GM12878 (cell line): Measurements from ENCODE around the gene TMEM256. TPM values are rescaled to one million over a fixed set of nuclear protein-coding genes. Genes with fewer than 3 reads are reported as not detected.

Source experiments
- ATAC-seq: fragments of 200-7000 bp; cut with Tn5 transposase; 3 replicates; pipeline ENCODE4 v1.9.1; 2020; ENCODE audit warnings: mild to moderate bottlenecking, moderate library complexity
- BruUV-seq: library from RNA; stranded (reverse); fragments of 400-500 nt; replicated peaks from 2 replicates; lab custom pipeline; 2021; lab: Mats Ljungman, UMichigan
- CTCF ChIA-PET: fragments of 300-600 bp; sonication (Branson Sonifier 250); formaldehyde crosslinking; extraction: SDS; loops from one replicate; lab custom pipeline; 2021; ENCODE audit warnings: inconsistent platforms; lab: Yijun Ruan, JAX
- POLR2A ChIA-PET: fragments of 350-600 bp; formaldehyde crosslinking; extraction: SDS; loops from one replicate; lab custom pipeline; 2021; ENCODE audit warnings: inconsistent platforms; lab: Charles Lee
- RAD21 ChIA-PET: fragments of 300-600 bp; sonication (Branson Sonifier 250); formaldehyde crosslinking; loops from one replicate; lab custom pipeline; 2023; ENCODE audit warnings: antibody characterized with exemption; ENCODE audit not compliant: unreplicated experiment; lab: Charles Lee
- SMC1A ChIA-PET: fragments of 300-600 bp; sonication (Branson Sonifier 250); formaldehyde crosslinking; loops from one replicate; lab custom pipeline; 2023; ENCODE audit not compliant: unreplicated experiment, uncharacterized antibody; lab: Charles Lee
- DNase-seq: peaks from one replicate; pipeline ENCODE4 v3.0.0-alpha.2; 2011; ENCODE audit warnings: low read depth, low spot score
- FAIRE-seq: peaks from 3 replicates; lab custom pipeline; 2011; peaks lifted over from hg19 to GRCh38; lab: Jason Lieb, UNC
- H2AFZ ChIP-seq: 2 replicates; pipeline ENCODE4 v1.6.0; 2011; ENCODE audit warnings: low read depth, low read length, control low read depth; ENCODE audit not compliant: control insufficient read depth
- H3K27ac ChIP-seq: 2 replicates; pipeline ENCODE4 v1.5.1; 2011; ENCODE audit warnings: control low read depth; ENCODE audit not compliant: control insufficient read depth, insufficient read depth
- H3K27me3 ChIP-seq, 2 experiments: replicated peaks in 1 of 2; 2 replicates each; pipeline versions ENCODE4 v1.6.0 to v1.6.1; 2011; ENCODE audit warnings: low read length in 1 of 2; ENCODE audit not compliant: control insufficient read depth in 2 of 2, insufficient read depth in 2 of 2
- H3K36me3 ChIP-seq, 2 experiments: 2 replicates each; pipeline ENCODE4 v1.5.1; 2011; ENCODE audit warnings: low read length in 1 of 2; ENCODE audit not compliant: control insufficient read depth in 2 of 2, insufficient read depth in 2 of 2
- H3K4me1 ChIP-seq: 2 replicates; pipeline ENCODE4 v1.6.1; 2011; ENCODE audit warnings: mild to moderate bottlenecking, low read length, moderate library complexity, mixed read lengths; ENCODE audit not compliant: control insufficient read depth, insufficient read depth
- H3K4me2 ChIP-seq: 2 replicates; pipeline ENCODE4 v1.6.0; 2011; ENCODE audit warnings: control low read depth; ENCODE audit not compliant: control insufficient read depth, insufficient read depth
- H3K4me3 ChIP-seq: fragments of 200-600 bp; sonication (generic); 2 replicates; pipeline ENCODE4 v1.5.1; 2016
- H3K79me2 ChIP-seq: 2 replicates; pipeline ENCODE4 v1.6.0; 2011; ENCODE audit warnings: low read length; ENCODE audit not compliant: control insufficient read depth, insufficient read depth
- H3K9ac ChIP-seq: 2 replicates; pipeline ENCODE4 v1.8.0; 2011; ENCODE audit warnings: low read length, control low read depth, mixed read lengths; ENCODE audit not compliant: control insufficient read depth, insufficient read depth
- H3K9me3 ChIP-seq: replicated peaks from 3 replicates; pipeline ENCODE4 v1.5.1; 2011; ENCODE audit warnings: mild to moderate bottlenecking, low read length; ENCODE audit not compliant: control insufficient read depth, insufficient read depth
- H4K20me1 ChIP-seq: 2 replicates; pipeline ENCODE4 v1.6.0; 2011; ENCODE audit not compliant: control insufficient read depth, insufficient read depth
- ATF3 ChIP-seq: IDR thresholded peaks from 2 replicates; pipeline ENCODE4 v1.6.1; 2011; ENCODE audit warnings: low read depth, mild to moderate bottlenecking, low read length, moderate library complexity, borderline replicate concordance; ENCODE audit errors: extremely low read depth
- CUX1 ChIP-seq: IDR thresholded peaks from 2 replicates; pipeline ENCODE4 v1.6.1; 2012; ENCODE audit warnings: improper control_type of control experiment, low read depth, low read length; ENCODE audit not compliant: insufficient replicate concordance
- HDAC2 ChIP-seq: fragments of 200-600 bp; sonication (generic); IDR thresholded peaks from 2 replicates; pipeline ENCODE4 v1.6.1; 2017
- JUND ChIP-seq: IDR thresholded peaks from 2 replicates; pipeline ENCODE4 v1.6.1; 2012; ENCODE audit warnings: low read depth, mild to moderate bottlenecking, low read length, improper control_type of control experiment, moderate library complexity
- POU2F2 ChIP-seq: IDR thresholded peaks from 3 replicates; pipeline ENCODE4 v1.6.1; 2011; ENCODE audit warnings: low read depth, mild to moderate bottlenecking, low read length, borderline replicate concordance
- SMAD1 ChIP-seq: fragments of 450-650 bp; IDR thresholded peaks from 2 replicates; pipeline ENCODE4 v1.6.1; 2018; ENCODE audit warnings: mild to moderate bottlenecking, low read depth; ENCODE audit not compliant: partially characterized antibody
- TARDBP ChIP-seq: IDR thresholded peaks from 2 replicates; pipeline ENCODE4 v1.6.1; 2016; ENCODE audit warnings: borderline replicate concordance
- ZNF217 ChIP-seq: fragments of 450-650 bp; IDR thresholded peaks from 2 replicates; pipeline ENCODE4 v1.6.1; 2017; ENCODE audit warnings: antibody characterized with exemption, mild to moderate bottlenecking
- ZNF622 ChIP-seq: fragments of 450-650 bp; IDR thresholded peaks from 2 replicates; pipeline ENCODE4 v1.6.1; 2017; ENCODE audit warnings: mild to moderate bottlenecking, inconsistent platforms
- WGBS: methylation state at CpG from one replicate; pipeline ENCODE4 v1.1.6; 2016; ENCODE audit warnings: low lambda C conversion rate; ENCODE audit not compliant: insufficient replicate concordance, insufficient coverage; ENCODE audit errors: missing lambda C conversion rate; 5-methylcytosine and 5-hydroxymethylcytosine counted together
- in situ Hi-C: fragments of 300-500 bp; cut with MboI; formaldehyde crosslinking; loops from 9 replicates; pipeline ENCODE4 v1.14.3; 2018; ENCODE audit warnings: mixed read lengths
- intact Hi-C: fragments of 100-400 bp; cut with micrococcal nuclease; formaldehyde crosslinking; loops from one replicate; pipeline ENCODE4 v1.14.2; 2022; ENCODE audit not compliant: unreplicated experiment
- polyA plus RNA-seq, 11 experiments: library from polyadenylated mRNA; depleted of rRNA in 4 of 11; unstranded in 6 of 11; stranded (reverse) in 5 of 11; fragments of >200 nt; fragmentation: Nextera tagmentation in 4 of 11; fragmentation: Illumina TruSeq in 1 of 11; extraction: Ambion mirVana in 4 of 11; extraction: Trizol in 1 of 11; gene quantifications; 1 replicate in 1 of 11; 2 replicates in 10 of 11; pipeline versions ENCODE4 v1.2.1 to v1.2.3, GENCODE V29; 2011 to 2016; ENCODE audit warnings: inconsistent platforms in 2 of 11, missing spikeins in 2 of 11, low read depth in 1 of 11
- total RNA-seq, 4 experiments: library from RNA; depleted of rRNA in 3 of 4; stranded (reverse); fragments of >200 nt in 3 of 4; fragmentation: Illumina TruSeq in 1 of 4; extraction: Trizol in 1 of 4; gene quantifications; 2 replicates each; pipeline versions ENCODE4 v1.2.1 to v1.2.3, GENCODE V29; 2013 to 2021
- TF ChIP-seq, protein P1 (sequence below): fragments of 450-650 bp; formaldehyde crosslinking; IDR thresholded peaks from 2 replicates; pipeline ENCODE4 v1.4.0; 2020; ENCODE audit warnings: mild to moderate bottlenecking, moderate library complexity
- TF ChIP-seq, protein P2 (sequence below): IDR thresholded peaks from 2 replicates; pipeline ENCODE4 v1.6.1; 2011; ENCODE audit warnings: borderline replicate concordance, low read depth, mild to moderate bottlenecking, moderate library complexity, mixed read lengths, low read length; ENCODE audit not compliant: insufficient read depth; ENCODE audit errors: extremely low read length

TMEM256 gene
- total and polyA plus RNA-seq, 10 of the 15 experiments (the other 5 are each of a cell fraction or from before 2014, with no cell fraction given) = 57.3 to 342 (median 95.7) TPM

DNA sequence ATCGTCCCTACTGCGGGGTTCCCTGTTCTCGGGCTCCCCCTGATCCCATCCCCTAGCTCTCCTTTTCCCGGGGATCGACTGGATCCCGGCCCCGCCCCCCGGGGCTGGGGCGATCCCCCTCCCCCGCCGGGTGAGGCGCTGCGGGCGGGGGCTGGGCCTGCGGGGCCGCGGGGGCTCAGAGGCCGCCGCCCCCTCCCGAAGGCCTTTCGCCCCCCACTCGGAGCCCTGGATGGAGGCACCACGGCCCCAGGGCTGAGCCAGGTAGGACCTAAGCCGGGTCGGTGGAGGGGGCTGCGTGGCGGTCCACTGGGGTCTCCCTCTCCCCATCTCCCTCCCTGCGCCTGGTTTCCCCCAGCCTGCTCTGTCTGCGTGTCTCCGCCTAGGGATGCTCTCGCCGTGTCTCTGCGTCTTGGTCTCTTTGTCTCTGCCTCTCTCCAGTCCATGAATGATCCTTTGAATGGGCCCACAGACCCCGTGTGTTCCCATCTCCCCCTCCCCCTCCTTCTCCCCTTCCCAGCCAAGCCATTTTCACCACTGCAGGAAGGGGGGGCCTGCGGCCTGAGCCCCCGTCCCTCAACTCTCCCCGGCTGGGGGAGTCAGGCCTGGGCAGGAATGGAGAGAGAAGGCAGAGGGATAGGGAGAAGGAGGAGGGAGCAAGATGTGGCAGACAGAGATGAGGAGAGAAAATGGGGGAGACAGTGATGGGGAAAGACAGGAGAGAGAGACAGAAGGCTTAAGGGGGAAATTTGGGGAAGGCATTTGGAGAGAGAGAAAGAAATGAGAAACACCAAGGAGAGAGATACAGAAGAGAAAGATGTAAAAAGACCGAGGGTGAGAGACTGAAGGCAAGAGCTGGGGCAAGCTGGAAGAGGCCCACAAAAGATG is 1.7 kb upstream of the TMEM256 start:
- H3K36me3 ChIP-seq = no peaks in the 10 kb centered on the region
- H3K27ac ChIP-seq = no peak overlapping the region
- no peaks in the 10 kb centered on the region for H4K20me1 ChIP-seq
- in situ Hi-C loops = no loop called here
- H3K4me1 ChIP-seq = peaks cover 3% of the 10 kb centered on the region; the same call in 1 of the 2 replicates
- SMC1A ChIA-PET = no interaction called here
- no peak for DNase-seq
- H3K9ac ChIP-seq = no peak overlapping the region
- H2AFZ ChIP-seq = peak overlapping the region; percentile 96; the same call in 1 of the 2 replicates
- POLR2A ChIA-PET = interaction anchor here (0.6 to 1.8 kb wide), 2 partner anchors 34 to 121 kb away, joined by 3 to 14 read pairs; partner anchors contain the start of gene FGF11
- WGBS = 37% methylated on average over 19 of the region's 38 CpGs
- peak overlapping the region; percentile 85; the same call in 1 of the 2 replicates for H3K4me3 ChIP-seq
- peaks cover 2% of the 10 kb centered on the region for H3K79me2 ChIP-seq
- no peak for FAIRE-seq
- no peaks in the 10 kb centered on the region for H3K9me3 ChIP-seq
- peak overlapping the region; percentile 72 for H3K4me2 ChIP-seq
- RAD21 ChIA-PET = no interaction called here
- intact Hi-C loops = no loop called here
- peaks cover 0 to 6% of the 10 kb centered on the region in 2 experiments; a peak in 2 of 4 replicates for H3K27me3 ChIP-seq
- no TSS peak for BruUV-seq
- ATAC-seq = no peak
- CTCF ChIA-PET = interaction anchor here (0.6 to 0.8 kb wide), 2 partner anchors 50 to 63 kb away, joined by 3 to 4 read pairs; no protein-coding TSS in a partner anchor
- TF ChIP-seq HDAC2 (no peak), ZNF217 (no peak), SMAD1 (no peak), ATF3 (no peak), POU2F2 (no peak), JUND (no peak), CUX1 (no peak), ZNF622 (no peak), TARDBP (no peak)
- TF ChIP-seq, protein P1, sequence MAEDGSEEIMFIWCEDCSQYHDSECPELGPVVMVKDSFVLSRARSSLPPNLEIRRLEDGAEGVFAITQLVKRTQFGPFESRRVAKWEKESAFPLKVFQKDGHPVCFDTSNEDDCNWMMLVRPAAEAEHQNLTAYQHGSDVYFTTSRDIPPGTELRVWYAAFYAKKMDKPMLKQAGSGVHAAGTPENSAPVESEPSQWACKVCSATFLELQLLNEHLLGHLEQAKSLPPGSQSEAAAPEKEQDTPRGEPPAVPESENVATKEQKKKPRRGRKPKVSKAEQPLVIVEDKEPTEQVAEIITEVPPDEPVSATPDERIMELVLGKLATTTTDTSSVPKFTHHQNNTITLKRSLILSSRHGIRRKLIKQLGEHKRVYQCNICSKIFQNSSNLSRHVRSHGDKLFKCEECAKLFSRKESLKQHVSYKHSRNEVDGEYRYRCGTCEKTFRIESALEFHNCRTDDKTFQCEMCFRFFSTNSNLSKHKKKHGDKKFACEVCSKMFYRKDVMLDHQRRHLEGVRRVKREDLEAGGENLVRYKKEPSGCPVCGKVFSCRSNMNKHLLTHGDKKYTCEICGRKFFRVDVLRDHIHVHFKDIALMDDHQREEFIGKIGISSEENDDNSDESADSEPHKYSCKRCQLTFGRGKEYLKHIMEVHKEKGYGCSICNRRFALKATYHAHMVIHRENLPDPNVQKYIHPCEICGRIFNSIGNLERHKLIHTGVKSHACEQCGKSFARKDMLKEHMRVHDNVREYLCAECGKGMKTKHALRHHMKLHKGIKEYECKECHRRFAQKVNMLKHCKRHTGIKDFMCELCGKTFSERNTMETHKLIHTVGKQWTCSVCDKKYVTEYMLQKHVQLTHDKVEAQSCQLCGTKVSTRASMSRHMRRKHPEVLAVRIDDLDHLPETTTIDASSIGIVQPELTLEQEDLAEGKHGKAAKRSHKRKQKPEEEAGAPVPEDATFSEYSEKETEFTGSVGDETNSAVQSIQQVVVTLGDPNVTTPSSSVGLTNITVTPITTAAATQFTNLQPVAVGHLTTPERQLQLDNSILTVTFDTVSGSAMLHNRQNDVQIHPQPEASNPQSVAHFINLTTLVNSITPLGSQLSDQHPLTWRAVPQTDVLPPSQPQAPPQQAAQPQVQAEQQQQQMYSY (CRISPR knock-in tag) = no peak
- TF ChIP-seq, protein P2, sequence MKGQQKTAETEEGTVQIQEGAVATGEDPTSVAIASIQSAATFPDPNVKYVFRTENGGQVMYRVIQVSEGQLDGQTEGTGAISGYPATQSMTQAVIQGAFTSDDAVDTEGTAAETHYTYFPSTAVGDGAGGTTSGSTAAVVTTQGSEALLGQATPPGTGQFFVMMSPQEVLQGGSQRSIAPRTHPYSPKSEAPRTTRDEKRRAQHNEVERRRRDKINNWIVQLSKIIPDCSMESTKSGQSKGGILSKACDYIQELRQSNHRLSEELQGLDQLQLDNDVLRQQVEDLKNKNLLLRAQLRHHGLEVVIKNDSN = no peak
